HG03135 (cell line): Measurements from ENCODE around the gene FTO.
"Not testable (repeated sequence)": the region's sequence is repeated elsewhere in the genome, so short reads cannot be mapped to it uniquely, and the experiment has no call there.

Source experiments
- ATAC-seq: cut with Tn5 transposase; IDR thresholded peaks from one replicate; pipeline ENCODE4 v1.9.1; 2021; ENCODE audit warnings: mild to moderate bottlenecking, moderate library complexity; ENCODE audit not compliant: unreplicated experiment

Gene FTO

DNA sequence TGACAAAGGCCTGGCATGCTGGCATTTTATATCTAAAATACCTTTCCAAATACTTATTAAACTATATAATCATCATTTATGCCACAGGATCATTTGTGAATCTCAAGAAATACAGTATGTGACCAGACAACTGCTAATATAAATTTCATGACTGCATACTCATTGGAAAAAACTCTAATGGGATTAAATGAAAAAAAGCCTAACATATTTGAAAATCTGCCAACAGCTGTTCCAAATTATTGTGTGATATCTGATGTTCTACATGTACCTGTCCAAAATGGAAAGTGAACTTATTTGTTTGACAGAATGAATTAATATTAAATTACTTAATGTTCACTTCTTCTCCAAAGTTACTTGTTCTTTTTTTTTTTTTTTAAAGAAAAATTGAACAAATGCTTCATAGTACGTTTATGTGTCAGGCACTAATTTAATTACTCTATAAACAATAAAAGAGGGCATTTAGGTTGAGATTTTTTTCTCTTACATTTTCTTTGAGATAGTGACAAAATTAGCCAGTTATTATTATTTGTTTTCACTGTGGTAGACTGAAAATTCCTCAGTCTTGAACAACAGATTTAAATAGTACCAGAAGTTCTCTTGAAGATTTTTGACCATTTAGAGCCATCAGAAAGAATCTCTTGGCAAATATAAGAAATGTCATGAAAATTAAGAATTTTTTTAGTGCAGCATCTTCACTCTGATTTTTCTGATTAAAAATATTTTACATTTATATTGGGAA, 114.0 kb downstream of the FTO start:
- ATAC-seq = no peak

DNA sequence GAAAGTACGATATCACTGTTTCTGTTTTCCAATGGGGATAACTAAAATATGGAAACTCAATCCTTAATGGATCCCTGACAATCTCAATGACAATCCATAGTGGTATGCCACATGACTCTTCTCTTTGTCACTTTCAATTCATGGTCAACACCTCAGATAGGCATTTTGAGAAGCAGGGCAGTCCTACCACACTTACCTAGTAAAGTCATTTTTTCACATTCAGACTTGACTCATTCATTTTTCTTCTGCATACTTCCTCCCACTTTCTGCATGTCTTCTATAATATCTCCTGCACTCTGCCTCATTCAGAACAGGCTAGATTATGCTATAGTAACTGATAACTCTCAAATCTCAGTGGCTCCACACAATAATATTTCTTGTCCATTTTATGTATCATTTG, 117.5 kb downstream of the FTO start:
- no peak for ATAC-seq

DNA sequence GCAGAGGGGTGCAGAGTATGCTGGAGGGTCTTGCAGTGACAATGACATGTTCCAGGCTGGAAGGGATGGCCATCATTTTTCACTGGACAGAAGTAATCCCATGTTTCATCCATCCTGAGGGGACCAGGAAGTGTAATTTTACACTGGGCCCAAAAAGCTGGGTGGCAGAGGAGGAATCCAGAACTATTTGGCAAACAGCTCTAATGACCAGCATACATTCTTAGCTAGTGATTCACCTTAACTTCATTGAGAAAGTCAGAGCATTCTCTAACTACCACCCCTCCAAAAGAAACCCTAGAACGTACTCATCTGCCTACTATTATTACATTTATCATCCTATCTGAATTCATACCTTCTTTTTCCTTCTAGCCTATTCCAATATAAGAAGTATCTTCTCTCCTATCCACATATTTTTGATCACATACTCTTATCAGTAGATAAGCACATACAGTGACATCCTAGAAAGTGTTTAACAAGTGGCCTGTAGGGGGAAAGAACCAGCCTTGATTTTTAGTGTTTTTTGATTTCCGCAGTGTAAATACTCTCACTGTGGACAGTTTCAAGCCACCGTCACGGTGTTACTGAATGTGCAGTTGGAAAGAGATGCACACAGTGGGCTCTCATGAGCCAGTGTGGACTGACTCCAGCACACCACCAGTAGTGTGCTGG, 118.1 kb downstream of the FTO start:
- ATAC-seq = no peak

DNA sequence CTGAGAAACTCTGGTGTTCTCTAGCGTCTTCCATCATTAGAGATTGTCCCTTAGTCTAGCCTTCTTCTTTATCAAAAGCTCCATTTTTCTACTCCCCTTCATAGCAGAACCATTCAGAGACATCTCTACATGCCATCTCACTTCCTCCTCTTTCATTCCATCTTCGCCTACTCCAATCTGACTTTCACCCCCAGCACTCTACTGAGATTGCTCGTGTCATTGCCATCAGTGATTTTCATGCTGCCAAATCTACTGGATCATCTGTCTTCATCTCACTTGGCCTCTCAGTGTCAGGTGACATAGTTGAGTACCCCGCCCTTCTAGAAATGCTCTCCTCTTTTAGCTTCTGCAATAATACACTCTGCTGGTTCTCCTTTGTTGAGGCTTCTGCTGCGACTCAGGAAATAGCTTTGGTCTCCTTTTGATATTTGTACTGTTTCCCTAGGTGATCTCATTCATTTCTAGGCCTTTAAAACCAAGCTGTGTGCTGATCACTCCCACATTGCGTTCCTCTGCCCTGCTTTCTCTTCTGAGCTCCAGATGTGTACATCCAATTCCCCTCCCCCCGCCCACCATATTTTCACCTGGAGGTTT, 119.1 kb downstream of the FTO start:
- no peak for ATAC-seq

DNA sequence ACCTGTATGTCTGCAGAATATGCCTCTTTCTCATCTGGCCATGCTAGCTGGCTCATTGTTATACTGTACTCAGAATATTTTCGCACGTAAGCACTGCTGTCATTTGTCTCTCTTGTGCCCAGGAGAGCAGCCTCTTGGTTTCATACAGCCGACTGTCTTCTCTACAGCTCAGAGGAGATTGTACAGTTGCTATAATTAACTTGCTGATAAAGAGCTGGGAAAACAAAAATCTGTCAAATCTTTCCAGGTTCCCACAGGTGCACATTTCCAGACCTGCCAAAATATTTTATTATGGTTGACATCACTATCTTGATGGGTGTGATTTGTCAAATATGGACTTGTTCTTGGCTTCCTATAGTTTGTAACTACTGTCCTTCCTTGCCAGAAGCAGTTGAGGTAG, 122.7 kb downstream of the FTO start:
- no peak for ATAC-seq

DNA sequence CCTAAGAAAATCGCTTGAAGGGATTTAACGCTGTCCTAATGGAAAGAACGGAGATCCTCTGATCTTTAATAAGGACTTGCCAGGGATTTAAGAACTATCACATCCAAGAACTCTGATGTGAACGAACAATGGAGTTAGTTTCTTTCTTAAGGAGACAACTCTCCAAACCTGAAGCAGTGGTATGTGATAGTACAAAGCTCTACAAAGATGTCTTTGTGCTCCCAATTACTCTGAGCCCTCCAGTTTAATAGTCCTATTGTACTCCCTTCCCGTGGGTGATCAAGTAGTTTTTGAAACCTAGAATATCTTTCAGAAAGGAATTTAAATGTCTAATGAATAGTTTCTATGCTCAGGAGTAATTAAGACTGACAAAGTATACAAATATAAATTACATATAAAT, 123.8 kb downstream of the FTO start:
- no peak for ATAC-seq

DNA sequence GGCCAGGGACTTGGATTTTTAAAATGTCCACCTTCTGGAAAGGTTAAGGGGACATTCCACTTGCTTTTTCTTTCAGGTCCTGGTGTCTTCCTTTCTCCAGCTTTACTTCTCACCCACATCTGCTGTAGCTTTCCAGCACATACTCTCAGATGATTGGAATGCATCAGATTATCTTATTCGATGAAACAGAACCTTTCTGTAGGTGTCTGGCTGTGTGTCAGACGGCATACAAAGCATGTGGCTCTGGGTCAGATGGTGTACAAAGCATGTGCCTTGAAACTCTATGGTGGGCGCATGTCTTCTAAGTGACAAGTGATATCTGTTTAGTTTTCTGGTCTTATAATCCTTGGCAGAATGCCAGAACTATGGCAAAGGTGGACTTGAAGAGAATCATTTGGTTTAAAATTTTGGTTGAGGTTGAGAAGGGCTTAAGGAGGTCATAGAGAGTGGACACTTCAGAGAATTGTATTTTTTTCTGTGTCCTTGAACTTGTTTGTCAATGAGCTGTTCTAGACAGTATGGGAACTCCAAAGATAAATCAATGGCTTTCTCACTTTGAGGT, 125.3 kb downstream of the FTO start:
- no peak for ATAC-seq

DNA sequence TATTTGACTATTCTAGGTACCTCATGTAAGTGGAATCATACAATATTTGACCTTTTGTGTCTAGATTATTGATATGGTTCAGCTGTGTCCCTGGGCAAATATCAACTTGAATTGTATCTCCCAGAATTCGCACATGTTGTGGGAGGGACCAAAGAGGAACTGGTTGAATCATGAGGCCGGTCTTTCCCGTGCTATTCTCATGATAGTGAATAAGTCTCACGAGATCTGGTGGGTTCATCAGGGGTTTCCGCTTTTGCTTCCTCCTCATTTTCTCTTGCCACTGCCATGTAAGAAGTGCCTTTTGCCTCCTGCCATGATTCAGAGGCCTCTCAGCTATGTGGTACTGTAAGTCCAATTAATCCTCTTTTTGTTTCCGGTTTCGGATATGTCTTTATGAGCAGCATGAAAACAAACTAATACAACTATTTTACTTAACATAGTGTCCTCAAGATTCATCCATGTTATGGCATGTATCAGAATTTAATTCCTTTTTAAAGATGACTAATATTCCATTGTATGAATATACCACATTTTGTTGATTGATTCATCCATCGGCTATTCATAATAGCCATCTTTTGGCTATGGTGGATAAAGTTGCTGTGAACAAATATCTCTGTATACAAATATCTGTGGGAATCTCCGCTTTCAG, 129.1 kb downstream of the FTO start:
- ATAC-seq = no peak

DNA sequence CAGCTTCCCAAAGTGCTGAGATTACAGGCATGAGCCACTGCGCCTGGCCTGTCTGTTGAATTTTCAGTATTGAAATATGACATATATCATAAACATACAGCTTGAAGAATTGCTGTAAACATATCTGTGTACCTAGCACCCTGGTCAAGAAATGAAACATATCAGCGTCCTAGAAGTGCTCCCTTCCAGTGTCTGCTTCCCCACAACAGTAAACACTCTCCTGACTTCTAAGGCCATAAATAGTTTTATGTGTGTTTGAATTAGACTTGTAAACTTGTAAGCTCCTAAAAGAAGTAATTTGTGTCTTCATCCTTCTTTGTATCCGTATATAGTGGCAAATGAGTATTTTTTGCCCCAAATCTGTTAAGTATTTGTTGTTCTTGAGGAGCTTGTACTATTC, 132.2 kb downstream of the FTO start:
- no peak for ATAC-seq

DNA sequence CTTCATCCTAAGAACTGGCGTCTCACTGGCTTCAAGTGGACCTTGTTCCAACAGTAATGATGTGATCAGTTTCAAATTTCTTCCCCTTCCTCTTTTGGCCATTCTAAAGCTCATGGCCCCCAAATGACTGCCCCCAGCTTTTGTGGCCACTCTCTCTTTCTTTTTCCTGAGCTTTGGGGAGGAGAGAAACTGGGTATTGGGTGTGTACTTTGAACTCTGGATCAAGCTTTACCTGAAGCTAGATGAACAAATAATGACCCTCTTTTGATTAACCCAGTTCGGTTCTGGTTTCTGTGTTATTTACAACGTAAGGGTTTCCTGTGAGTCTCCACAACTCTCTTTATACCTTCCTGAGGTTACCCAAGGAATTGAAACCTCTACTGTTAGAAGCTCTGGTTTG, 132.7 kb downstream of the FTO start:
- no peak for ATAC-seq

DNA sequence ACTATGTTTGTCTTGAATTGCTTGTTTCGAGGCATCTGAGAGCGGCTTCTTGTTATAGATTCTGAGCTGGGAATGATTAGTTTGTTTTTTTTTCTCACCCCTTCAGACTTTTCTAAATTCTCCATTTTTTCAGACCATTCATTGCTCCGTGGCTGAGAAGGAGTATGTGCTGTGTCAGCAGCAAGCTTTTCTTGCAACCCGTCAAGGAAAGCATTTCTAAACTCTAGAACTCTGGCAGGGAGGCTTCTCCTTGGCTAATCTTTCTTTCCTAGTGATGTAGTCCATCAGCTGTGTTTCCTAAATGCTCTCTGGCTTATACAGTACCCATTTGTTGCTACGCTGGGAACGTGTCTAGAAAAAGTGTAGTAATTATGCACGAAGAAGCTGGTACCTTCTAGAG, 133.5 kb downstream of the FTO start:
- ATAC-seq = no peak

DNA sequence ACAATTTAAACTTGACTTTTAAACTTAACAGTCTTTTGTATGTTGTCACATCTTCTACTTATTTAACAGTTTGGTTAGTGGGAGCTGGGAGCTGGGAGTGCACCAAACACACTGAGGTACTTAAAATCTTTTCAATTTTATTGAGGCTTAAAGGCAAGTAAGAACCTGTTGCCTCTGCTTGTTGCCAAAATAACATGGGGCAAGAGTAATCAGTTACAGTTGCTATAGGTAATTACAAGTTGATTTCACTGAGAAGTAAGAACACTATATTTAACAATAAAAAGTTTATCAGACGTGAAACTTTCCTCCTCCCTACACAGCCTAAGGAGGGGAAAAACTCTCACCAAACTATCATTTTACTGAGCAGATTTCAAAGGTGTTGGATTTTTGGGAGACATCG, 135.2 kb downstream of the FTO start:
- ATAC-seq = no peak

DNA sequence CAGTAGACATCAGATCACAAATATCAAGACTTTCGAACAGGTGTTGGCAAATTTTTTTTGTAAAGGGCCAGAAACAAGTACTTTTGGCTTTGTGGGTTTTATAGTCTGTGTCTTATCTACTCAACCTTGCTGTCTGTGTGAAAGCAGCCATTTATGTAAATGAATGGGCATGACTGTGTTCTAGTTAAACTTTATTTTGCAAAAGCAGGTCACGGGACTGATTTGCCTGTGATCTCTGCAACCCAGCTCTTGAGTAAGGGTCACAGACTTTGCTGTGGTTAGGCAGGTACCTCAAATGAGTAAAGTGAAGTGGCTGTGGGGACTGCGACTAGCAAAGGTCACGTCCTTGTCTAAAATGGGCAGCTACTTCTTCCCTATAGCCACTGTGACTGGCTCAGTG, 136.5 kb downstream of the FTO start:
- peak; percentile 91 for ATAC-seq

DNA sequence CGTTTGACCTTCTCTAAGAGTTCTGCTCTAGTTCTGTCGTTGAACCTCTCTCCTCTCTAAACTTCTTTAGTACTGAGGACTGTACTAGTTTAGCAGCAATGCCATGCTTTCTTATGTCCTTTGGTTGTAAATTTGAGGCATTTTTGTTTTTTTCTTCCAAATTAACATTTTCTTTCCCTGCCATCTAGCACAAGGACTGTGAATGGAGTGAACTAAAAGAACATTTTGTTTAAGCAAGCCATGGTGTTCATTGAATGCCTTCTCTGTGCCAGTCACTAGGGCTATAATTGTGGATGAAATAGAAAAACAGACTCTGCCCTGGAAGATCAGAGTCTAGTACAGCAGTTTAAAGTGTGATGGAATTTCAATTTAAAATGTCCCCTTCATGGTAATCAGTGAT, 137.9 kb downstream of the FTO start:
- no peak for ATAC-seq

DNA sequence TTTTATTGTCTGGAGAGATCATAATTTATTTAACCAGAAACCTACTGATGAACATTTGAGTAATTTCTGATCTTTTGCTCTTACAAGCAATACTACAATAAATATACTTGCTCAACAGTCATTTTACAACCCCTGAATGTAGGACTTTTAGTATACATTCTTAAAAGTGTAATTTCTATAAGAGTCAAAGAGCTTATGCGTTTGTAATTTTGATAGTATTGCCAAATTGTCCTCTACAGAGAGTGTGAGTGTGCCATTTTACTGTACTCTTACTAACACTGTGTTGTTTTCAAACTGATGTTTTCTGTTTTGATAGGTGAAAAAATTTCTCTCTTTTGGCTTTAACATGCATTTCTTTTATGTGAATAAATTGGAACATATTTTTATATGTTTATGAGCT, 139.1 kb downstream of the FTO start:
- ATAC-seq = no peak

DNA sequence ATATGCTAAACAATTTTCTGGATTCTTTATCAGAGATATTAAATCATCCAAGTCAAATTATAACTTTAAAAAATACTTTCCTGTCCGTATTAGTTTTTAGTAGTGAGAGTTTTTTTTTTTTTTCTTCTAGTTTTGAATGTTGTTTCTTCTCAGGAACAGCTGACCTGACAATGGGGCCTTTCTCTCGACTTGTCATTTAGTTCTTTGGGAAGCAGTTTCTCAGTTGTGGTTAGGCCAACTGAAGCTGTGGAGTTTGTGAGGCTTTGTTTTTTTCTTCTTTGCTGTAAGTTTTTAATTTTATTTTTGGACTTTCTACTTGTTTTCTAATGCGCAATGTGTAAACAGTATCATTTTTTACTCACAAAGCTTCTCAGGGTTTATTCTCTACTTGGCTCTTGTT, 140.8 kb downstream of the FTO start:
- ATAC-seq = no peak

DNA sequence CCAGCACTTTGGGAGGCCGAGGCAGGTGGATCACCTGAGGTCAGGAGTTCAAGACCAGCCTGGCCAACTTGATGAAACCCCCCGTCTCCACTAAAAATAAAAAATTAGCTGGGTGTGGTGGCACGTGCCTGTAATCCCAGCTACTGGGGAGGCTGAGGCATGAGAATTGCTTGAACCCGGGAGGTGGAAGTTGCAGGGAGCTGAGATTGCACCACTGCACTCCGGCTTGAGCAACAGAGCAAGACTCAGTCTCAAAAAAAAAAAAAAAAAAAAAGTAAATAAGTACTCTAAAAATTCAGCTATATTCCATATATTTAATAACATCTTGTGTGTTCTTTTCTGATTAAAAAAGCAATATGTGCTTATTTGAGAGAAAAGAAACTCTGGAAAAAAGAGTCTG, 142.6 kb downstream of the FTO start:
- not testable (repeated sequence) for ATAC-seq

DNA sequence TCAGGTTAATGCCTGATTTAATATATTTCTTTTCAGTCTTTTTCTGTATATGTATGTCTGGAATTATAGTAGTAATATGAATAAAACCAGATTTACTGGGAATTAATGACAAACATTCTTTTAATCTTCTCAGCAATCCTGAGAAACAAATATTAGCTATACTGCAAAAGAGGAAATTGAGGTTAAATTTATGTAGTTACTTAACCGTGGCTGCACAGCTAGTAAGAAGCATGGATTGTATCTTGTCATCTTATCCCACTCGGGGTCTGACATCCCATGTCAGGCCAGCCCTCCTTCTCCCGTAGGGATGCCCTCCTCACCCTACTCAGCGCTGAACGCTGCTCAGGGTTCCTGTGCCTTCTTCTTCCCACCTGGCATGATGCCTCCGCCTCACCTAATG, 143.0 kb downstream of the FTO start:
- ATAC-seq = no peak

DNA sequence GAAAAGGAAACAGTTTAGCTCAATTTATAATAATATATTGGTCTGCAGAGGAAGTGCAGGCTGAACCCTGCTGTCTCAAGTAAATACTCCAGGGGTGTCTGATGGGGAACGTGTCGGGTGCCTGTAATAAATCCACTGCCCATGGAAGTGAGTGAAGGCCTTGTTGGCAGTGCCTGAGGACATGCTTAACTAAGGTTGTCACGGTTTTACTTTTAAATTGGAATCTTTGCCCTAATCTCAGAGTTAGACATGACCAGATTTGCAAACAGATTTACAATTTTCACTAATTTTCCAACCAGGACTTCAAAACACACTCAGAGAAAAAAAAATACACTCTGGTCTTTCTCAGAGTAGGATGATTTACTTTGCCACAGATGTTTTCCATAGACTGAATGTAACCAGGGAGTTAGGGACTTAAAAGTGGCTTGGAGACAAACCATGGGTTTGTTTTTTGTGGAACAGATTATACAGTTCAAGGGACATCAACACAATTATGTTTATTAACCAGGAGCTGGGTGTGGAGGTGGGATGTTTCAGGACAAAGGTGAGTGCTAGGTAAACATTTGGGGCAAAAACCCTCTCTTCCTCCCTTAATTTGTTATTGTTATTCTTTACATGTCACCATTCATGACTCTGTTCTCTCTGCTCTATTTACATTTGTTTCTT, 144.5 kb downstream of the FTO start:
- no peak for ATAC-seq

DNA sequence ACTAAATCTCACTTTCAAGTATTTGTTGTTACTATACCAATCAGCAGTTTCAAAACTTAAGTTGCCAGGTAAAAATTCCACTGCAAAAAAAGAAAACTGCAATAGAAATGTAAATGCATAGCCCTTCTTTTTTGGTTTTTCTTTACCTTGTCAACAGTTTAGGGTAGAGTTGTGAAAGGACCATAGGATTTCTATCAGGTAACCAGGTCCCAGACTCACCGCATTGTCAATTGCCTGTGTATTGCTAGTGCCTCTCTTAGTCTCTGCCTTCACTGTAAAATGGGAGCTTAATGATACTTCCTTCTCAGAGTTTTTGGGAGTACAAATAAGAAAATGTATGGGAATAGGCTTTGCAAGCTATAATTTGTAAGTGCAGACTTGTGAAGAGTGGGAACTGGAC, 145.0 kb downstream of the FTO start:
- ATAC-seq = no peak

DNA sequence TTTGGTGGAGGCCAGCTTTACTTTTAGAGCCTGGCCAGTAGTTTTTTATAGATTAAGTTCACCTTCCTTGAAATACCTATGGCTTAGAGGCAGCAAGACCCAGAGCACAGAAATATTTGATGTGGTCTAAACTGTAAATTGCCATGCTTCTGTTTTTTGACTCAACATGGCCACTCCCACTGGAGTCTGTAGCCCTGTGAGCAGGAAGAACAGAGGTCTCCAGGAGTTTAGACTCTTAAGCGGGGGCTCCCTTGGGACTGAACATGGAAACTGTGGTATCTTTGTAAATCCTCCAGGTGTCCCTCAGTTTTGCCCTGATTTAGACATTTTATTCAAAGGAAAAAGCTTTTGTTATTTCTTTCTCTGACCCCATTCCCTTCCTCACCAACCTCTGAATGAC, 145.6 kb downstream of the FTO start:
- ATAC-seq = no peak
